GM18861 (cell line): ENCODE data around the gene UBE2E2.
A peak's percentile ranks its signal among the peaks of the same experiment; 100 is the strongest.
"Not testable (repeated sequence)": the region's sequence is repeated elsewhere in the genome, so short reads cannot be mapped to it uniquely, and the experiment has no call there.

Experiments used
- ATAC-seq: cut with Tn5 transposase; IDR thresholded peaks from one replicate; pipeline ENCODE4 v1.9.1; 2021; ENCODE audit not compliant: unreplicated experiment

The UBE2E2 gene

DNA sequence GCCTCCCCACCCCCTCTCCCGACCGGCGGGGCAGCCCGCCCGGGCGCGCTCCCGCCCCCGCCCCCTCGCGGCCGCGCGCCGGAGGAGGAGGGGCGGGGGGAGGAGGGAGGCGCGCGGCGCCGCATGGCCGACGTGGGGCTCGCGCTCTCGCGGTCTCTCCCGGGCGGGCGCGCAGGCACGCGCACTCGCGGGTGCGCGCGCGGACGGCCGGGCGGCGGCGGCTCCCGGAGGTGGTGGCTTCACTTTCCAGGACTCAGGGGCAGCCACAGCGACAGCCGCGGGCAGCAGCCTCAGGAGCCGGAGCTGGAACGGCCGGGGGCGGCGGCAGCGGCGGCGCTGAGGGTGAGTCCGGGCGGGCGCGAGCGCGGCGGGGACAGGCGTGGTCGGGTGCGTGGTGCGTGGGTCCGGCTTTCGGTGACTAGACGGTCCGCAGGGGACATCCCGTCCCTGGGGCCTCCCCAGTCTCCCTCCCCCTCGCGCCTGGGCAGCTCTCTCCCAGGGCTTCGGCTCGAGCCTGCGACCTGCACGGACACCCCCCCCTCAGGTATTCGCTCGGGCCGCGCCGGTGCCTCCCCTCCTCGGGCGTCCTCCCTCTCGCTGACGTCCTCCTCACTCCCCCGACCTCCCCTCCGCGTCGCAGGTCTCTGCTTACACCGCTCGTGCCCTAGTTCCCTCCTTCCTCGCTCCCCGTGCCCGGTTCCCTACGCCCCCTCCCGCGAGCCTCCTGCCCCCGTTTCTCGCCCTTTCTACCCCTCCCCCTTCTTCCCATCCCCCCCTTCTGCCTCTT is at the start of gene UBE2E2:
UBE2E2 (plus strand) TSS at position 407 of the 787 bp plus-strand sequence.
- ATAC-seq: peak; percentile 60

DNA sequence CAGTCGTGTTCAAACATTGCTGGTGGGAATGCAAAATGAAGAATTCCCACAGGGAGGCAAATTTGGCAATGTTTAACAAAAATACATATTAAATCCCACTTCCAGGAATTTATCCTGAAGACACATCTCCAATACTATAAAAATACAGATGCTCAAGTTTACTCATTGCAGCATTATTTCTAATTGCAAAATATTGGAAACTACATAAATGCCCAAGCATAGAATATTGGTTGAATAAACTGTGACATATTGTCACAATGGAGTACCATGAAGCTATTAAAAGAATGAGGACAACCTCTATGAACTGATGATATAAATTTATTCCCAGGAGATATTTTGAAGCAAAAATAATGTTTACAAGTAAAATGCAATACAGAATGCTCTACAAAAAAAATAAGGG is 49.7 kb upstream of the UBE2E2 start:
- no peak for ATAC-seq

GRCh38 chr3:23157331-23157730 is 45.8 kb upstream of the UBE2E2 start:
- ATAC-seq: no peak

- no peak for ATAC-seq
These were observed 43.2 kb upstream of the UBE2E2 start for GRCh38 chr3:23159929-23160328.

GRCh38 chr3:23161308-23161707 is 41.8 kb upstream of the UBE2E2 start:
- no peak for ATAC-seq

GRCh38 chr3:23161896-23162570 is 41.1 kb upstream of the UBE2E2 start:
- ATAC-seq: peak; percentile 44

GRCh38 chr3:23162934-23163333 is 40.2 kb upstream of the UBE2E2 start:
- peak; percentile 51 for ATAC-seq

GRCh38 chr3:23164746-23165145 is 38.4 kb upstream of the UBE2E2 start:
- ATAC-seq: no peak

DNA sequence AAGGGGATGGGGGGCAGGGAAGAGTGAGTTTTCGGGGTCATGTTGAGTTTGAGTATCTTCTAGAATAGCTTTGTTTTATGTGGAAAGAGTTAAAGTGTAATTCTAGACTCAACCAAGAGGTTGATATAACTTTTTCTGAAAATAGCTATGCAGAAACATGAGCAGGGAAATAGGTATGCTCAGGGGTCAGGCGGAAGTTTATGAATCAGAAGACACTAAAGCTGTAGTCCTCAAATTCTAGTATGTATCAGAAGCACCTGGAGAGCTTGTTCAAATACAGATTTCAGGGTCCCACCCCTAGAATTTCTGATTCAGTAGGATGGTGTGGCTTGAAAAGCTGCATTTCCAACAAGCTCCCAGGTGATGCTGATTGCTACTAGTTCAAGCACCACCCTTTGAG is 37.6 kb upstream of the UBE2E2 start:
- no peak for ATAC-seq

DNA sequence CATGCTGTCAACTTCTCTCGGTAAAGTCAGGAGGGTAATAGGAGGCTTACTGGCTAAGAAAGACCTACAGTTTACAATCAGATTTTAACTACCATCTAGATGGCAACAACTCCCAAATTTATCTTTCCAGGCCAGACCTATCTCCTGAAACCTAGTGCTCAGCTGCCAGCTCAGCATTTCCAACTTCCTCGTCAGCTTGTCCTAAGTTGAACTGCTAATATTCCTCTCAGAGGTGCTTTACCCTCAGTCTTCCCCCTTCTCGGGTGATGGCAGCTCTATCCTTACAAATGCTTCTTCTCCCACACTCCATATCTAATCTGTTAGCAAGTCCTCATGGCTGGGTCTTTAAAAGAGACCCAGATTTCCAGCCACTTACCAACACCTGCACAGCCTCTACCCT is 36.9 kb upstream of the UBE2E2 start:
- no peak for ATAC-seq

DNA sequence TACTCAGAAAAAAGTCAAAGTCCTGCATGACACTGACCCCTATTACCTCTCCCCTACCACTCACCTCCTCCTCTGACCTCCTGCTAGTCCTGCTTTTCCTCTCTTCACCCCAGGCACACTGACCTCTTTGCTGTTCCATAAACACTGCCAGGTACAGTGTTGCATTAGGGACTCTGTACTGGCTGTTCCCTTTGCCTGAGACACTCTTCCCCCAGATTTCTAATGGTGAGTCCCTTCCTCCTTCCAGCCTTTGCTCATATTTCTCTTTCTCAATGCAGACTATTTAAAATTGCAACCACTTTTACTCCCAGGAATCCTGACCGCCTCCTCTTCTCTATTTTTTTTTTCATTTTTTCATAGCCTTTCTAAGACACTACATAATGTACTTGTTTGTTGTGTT is 36.3 kb upstream of the UBE2E2 start:
- ATAC-seq: no peak

DNA sequence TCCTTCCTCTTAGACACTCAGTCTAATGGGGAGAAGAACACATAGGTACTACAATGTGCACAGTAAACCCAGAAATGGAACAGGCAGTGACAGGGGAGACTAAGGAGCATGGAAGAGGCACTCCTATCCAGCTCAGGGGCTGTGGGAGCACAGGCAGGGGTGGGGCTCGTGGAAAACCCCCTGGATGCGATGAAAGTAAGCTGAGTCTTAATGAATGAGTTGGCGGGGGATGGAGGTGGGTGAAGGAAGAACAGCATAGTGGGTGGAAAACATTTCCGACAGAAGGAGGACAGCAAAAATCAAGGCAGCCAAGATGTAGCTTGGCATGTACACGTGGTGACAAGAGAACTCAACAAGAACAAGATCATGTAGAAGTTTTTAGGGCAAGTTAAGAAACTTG is 33.6 kb upstream of the UBE2E2 start:
- no peak for ATAC-seq

DNA sequence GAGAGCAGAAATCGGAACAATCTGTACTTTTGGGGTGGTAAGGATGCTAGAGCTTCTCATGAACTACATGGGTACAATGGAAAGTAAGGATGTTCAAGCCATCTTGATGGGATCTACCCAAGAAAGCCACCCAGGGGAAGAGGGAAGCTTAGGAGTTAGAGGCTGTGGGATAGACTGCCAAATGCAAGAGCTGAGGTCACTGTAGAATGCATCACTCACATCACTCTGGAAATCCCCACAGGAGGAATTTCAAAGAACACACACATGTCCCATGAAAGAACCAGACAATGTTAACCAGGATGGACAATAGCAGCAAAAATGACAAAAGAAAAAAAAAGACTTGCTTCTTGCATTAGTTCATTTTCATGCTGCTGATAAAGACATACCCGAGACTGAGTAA is 32.8 kb upstream of the UBE2E2 start:
- no peak for ATAC-seq

DNA sequence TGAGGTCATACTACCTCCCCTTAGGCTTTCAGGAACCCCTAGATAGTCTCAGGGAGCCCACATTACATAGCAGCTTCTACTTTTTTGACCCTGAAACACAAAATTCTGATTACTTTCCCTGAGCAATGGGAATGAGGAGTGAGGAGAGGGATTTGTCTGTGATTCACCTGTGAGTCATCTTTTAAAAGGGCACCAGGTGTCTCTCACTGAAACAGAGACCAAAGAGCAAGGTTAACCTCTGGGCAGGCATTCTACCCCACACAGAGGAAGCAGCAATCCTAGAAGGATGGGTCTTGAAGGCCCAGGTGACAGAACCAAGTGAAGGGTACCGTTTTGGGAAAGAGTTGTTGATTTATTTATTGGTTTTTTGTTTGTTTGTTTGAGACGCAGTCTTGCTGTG is 31.1 kb upstream of the UBE2E2 start:
- no peak for ATAC-seq

DNA sequence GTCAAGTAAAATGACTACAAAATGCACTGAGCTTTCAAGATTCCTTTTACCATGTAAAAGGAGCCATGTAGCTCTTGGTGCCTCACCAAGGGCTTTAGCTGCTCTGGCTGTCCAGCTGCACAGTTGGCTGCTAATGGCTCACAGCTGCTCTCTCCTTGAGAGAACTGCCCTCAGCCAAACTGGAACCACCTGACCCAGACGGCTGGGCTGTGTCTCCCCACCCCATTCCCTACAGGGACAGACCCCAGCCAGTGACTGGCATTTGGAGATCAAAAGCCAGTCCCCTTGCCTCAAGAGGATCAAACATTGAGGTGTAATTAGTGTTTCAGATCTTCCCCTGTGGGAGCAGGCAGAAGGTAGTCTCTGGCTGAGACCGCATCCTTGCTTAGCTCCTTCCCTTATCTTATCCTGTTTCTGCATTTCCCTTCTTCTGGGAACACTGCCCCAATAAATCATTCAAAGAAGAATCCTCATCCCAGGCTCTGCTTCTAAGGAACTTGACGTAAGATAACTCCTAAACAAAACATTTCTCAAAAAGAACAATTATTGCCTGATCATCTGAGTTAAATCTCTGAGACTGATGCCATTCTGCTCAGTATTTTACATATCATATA is 28.6 kb upstream of the UBE2E2 start:
- ATAC-seq: no peak

DNA sequence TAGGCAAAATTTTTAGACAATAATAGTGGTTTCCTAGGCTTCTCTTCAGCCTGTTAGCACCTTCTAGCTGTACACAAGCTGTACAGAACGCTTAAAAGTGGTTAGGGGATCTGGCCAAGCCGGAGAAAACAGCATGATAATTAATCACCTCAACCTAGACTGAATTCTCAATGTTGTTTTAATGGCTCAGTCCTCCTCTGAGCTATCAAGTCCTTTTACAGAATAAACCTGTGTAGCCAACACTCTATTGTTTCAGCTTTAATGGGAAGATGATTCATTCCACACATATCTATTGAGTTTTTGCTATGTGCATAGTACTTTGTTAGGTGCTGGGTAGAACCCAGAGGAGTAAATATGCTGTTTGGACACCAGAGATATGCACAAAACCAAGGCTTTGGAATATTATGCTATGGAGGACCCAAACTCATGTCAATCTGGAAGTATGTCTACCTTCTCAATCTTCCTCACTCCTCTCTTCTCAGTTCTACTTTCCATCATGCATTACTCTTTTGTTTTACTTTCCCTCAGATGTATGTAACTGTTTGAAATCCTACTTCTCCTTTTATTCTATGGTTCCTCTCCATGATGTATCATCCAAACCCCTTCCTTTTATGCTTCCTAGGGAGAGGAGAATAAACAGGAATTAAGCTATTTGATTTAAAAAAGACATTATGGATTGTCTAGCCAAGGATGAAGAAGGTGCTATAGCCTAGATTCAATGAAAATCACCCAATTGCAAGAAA is 27.6 kb upstream of the UBE2E2 start:
- ATAC-seq: no peak

DNA sequence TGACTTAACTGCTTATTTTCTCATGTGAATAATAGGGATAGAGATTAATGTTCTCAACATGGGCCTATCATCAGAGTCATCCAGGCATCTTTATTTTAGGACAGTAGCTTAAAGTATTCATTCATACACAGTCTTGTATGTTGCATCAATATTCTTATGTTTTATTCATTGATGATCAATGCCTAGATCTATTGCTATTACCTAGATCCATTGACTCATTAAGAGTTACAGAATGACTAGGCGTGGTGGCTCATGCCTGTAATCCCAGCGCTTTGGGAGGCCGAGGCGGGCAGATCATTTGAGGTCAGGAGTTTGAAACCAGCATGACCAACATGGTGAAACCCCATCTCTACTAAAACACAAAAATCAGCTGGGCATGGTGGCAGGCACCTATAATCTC is 26.3 kb upstream of the UBE2E2 start:
- ATAC-seq: not testable (repeated sequence)

- no peak for ATAC-seq
These were observed 20.1 kb upstream of the UBE2E2 start for GRCh38 chr3:23182996-23183513.

DNA sequence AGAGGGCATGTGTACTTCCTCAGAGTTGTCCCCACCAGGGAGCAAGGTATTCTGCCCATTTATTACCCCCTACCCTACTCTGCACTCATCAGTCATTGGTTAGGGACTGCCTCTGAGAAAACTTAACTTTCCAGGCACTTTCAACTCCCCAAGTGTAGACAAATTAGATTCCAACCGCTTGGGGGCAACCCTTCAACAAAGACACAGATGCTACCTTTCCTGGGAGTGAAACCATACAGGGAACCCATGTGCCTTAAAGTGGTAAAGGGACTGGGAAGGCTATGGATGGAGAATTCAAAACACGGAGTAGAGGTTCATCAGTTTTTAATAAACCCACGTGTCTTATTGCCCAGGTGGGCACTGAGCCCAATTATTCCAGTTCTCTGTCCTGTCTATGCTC is 19.4 kb upstream of the UBE2E2 start:
- no peak for ATAC-seq

DNA sequence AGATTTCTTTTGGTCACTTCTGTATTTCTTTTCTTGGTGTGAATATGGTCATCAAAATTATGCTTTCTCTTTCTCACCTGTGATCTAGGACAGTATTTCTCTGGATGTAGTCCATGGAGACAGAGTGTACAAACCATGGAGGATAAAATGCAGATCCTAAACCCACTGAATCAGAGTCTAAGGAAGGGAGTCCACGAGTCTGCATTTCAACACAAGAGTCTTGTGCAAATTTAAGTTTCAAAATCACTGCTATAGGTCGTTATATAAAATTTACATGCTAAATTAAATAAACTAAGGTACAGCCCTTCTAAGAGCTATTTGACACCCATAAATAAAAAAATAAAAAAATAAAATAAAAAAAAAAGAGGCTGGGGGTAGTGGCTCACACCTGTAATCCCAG is 17.3 kb upstream of the UBE2E2 start:
- ATAC-seq: no peak

GRCh38 chr3:23189187-23189586 is 13.9 kb upstream of the UBE2E2 start:
- ATAC-seq: no peak
